Measurements from ENCODE around the gene NET1.
"Not testable (repeated sequence)": the region's sequence is repeated elsewhere in the genome, so short reads cannot be mapped to it uniquely, and the experiment has no call there.

Gene NET1

DNA sequence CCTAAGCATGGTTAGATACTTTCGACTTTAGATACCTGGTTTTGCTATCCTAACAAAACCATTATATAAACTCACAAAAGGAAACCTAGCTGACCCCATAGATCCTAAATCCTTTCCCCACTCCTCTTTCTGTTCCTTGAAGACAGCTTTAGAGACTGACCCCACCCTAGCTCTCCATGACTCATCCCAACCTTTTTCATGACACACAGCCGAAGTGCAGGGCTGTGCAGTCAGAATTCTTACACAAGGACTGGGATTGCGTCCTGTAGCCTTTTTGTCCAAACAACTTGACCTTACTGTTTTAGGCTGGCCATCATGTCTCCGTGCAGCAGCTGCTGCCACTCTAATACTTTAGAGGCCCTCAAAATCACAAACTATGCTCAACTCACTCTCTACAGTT lies 62.3 kb downstream of the NET1 start:
- H3K36me3 ChIP-seq (ENCODE audit: control insufficient read depth, insufficient read depth, low read length); DNase-seq (ENCODE audit: low read depth, low spot score); H3K4me3 ChIP-seq (ENCODE audit: low read length); H3K27ac ChIP-seq (ENCODE audit: low read length); H3K4me1 ChIP-seq (ENCODE audit: control insufficient read depth, insufficient read depth, low read length); H3K27me3 ChIP-seq (ENCODE audit: control insufficient read depth, insufficient read depth, low read length); H3K9me3 ChIP-seq (ENCODE audit: control insufficient read depth, insufficient read depth, low read length): not testable (repeated sequence)
- no CpG with 5 or more reads among the region's 4 CpGs for WGBS (ENCODE audit: insufficient coverage, insufficient read length)

DNA sequence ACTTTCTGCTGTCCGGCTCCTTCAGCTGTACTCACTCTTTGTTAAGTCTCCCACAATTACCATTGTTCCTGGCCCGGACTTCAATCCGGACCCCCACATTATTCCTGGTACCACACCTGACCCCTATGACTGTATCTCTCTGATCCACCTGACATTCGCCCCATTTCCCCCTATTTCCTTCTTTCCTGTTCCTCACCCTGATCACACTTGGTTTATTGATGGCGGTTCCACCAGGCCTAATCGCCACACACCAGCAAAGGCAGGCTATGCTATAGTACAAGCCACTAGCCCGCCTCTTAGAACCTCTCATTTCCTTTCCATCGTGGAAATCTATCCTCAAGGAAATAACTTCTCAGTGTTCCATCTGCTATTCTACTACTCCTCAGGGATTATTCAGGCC lies 62.7 kb downstream of the NET1 start:
- not testable (repeated sequence) for H3K36me3 ChIP-seq (ENCODE audit: control insufficient read depth, insufficient read depth, low read length); H3K27me3 ChIP-seq (ENCODE audit: control insufficient read depth, insufficient read depth, low read length); H3K27ac ChIP-seq (ENCODE audit: low read length); H3K9me3 ChIP-seq (ENCODE audit: control insufficient read depth, insufficient read depth, low read length); H3K4me1 ChIP-seq (ENCODE audit: control insufficient read depth, insufficient read depth, low read length); H3K4me3 ChIP-seq (ENCODE audit: low read length); DNase-seq (ENCODE audit: low read depth, low spot score)
- WGBS (ENCODE audit: insufficient coverage, insufficient read length), result no CpG with 5 or more reads among the region's 8 CpGs

DNA sequence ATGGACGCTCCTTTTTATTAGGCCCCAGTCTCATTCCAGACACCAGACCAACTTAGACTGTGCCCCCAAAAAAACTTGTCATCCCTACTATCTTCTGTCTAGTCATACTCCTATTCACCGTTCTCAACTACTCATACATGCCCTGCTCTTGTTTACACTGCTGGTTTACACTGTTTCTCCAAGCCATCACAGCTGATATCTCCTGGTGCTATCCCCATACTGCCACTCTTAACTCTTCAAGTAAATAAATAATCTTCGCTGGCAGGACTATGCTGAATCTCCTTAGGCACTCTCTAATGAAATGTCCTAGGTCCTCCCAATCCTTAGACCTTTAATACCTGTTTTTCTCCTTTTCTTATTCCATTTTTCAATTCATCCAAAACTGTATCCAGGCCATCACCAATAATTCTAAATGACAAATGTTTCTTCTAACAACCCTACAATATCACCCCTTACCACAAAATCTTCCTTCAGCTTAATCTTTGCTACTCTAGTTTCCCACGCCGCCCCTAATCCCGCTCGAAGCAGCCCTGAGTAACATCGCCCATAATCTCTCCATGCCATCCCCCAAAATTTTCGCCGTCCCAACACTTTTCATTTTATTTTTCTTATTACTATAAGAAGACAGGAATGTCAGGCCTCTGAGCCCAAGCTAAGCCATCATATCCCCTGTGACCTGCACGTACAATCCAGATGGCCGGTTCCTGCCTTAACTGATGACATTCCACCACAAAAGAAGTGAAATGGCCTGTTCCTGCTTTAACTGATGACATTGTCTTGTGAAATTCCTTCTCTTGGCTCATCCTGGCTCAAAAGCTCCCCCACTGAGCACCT lies 63.8 kb downstream of the NET1 start:
- H3K9me3 ChIP-seq (ENCODE audit: control insufficient read depth, insufficient read depth, low read length); H3K4me3 ChIP-seq (ENCODE audit: low read length); H3K27ac ChIP-seq (ENCODE audit: low read length); H3K4me1 ChIP-seq (ENCODE audit: control insufficient read depth, insufficient read depth, low read length); DNase-seq (ENCODE audit: low read depth, low spot score); H3K36me3 ChIP-seq (ENCODE audit: control insufficient read depth, insufficient read depth, low read length); H3K27me3 ChIP-seq (ENCODE audit: control insufficient read depth, insufficient read depth, low read length): not testable (repeated sequence)
- WGBS (ENCODE audit: insufficient coverage, insufficient read length), result no CpG with 5 or more reads among the region's 12 CpGs

DNA sequence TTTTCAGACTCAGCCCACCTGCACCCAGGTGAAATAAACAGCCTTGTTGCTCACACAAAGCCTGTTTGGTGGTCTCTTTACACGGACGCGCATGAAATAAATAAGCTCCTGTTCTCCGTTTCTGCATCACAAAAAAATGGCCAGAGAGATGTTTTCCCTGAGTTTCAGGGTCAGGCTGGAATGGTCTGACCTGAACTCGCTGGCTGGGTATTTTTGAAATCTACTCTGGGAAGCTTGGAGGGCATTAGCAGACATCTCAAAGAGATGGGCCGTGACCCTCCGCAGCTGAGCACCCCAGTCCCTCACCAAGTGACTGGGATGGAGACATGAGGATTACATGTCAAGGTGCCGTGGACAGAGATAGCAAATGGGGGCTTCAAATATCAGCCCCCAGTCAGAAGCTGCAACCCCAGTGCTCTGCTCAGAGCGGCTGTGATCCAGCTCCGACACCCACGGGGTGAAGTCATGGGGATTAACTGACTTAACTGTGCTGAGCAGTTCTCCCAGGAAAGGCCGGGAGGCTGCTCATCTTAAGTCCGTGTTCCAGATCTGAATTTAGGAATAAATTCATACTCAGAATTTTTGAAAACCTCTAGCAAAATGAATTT lies 64.7 kb downstream of the NET1 start:
- Histone ChIP-seq H3K4me1 (ENCODE audit: control insufficient read depth, insufficient read depth, low read length) (peaks cover 4% of the 10 kb centered on the region), H3K4me3 (ENCODE audit: low read length) (no peak overlapping the region), H3K27me3 (ENCODE audit: control insufficient read depth, insufficient read depth, low read length) (no peaks in the 10 kb centered on the region), H3K27ac (ENCODE audit: low read length) (no peak overlapping the region), H3K9me3 (ENCODE audit: control insufficient read depth, insufficient read depth, low read length) (no peaks in the 10 kb centered on the region), H3K36me3 (ENCODE audit: control insufficient read depth, insufficient read depth, low read length) (no peaks in the 10 kb centered on the region)
- DNase-seq (ENCODE audit: low read depth, low spot score), result no peak
- no CpG with 5 or more reads among the region's 13 CpGs for WGBS (ENCODE audit: insufficient coverage, insufficient read length)

DNA sequence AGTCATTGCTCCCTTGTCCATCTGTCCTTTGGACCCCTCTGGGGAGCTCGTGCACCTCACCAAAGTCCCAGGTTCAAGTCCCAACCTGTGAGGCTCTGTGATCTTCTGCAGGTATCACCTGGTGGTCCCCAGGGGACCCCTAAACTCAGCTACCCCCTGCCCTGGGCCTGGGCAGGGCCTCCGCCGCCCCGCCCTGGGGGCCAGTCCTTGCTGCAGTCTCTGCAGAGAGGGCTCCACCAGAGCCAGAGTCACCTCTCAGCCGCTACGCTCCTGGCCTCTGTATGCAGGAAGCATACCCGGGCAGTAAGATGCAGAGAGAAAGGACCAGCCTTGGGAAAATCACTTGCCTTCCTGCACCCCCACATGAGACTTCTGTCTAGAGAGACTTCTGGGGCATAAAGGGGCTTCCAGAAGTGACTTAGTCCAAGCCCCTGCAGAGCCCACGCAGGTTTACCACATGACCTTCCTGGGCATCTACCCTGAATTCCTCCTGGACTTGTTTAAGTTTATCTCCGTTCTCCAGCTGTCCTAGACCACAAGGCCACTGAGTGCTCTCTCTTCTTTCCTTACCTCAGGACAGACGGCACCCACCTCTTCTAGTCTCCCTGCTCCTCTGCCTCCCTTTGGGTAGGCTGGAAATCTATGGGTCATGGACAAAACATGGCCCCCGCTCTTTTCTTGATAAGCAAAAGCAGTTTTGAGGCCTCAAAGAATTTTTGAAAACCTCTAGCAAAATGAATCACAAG lies 65.8 kb downstream of the NET1 start:
- Histone ChIP-seq H3K4me3 (ENCODE audit: low read length) (no peak overlapping the region), H3K9me3 (ENCODE audit: control insufficient read depth, insufficient read depth, low read length) (no peaks in the 10 kb centered on the region), H3K4me1 (ENCODE audit: control insufficient read depth, insufficient read depth, low read length) (peaks cover 4% of the 10 kb centered on the region), H3K27me3 (ENCODE audit: control insufficient read depth, insufficient read depth, low read length) (no peaks in the 10 kb centered on the region), H3K36me3 (ENCODE audit: control insufficient read depth, insufficient read depth, low read length) (no peaks in the 10 kb centered on the region), H3K27ac (ENCODE audit: low read length) (no peak overlapping the region)
- WGBS (ENCODE audit: insufficient coverage, insufficient read length), result no CpG with 5 or more reads among the region's 11 CpGs
- no peak for DNase-seq (ENCODE audit: low read depth, low spot score)

DNA sequence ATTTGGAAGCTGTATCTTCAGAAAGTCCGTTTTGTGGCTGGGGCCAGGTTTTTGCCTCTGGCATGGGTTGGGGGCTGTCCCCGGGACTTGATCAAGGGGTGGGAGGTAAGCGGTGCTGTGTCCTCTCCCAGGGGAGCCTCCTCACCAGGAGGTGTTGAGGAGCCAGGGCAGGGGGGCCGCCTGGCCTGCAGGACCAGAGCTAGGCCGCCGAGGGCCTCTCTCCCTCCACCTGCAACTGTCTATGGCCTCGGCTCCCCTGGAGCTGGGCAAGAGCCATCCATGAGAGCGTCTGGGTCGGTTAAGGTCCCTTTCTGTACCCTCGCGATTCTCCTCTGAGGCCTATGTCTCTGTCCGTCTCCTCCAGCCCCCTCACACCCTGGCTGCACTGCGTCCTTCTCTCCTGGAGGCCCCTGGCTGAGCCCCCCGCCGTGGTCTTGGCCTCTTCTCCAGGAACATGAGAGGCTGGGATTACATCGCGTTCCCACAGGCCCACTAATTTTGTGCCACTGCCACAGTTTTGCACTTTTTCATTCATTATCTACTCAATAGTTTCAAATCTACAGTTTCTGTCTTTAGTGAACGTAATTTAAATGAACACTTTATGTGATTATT lies 66.4 kb downstream of the NET1 start:
- Histone ChIP-seq H3K27me3 (ENCODE audit: control insufficient read depth, insufficient read depth, low read length) (no peaks in the 10 kb centered on the region), H3K4me3 (ENCODE audit: low read length) (no peak overlapping the region), H3K4me1 (ENCODE audit: control insufficient read depth, insufficient read depth, low read length) (peaks cover 4% of the 10 kb centered on the region), H3K27ac (ENCODE audit: low read length) (no peak overlapping the region), H3K9me3 (ENCODE audit: control insufficient read depth, insufficient read depth, low read length) (no peaks in the 10 kb centered on the region), H3K36me3 (ENCODE audit: control insufficient read depth, insufficient read depth, low read length) (no peaks in the 10 kb centered on the region)
- no peak for DNase-seq (ENCODE audit: low read depth, low spot score)
- no CpG with 5 or more reads among the region's 18 CpGs for WGBS (ENCODE audit: insufficient coverage, insufficient read length)

DNA sequence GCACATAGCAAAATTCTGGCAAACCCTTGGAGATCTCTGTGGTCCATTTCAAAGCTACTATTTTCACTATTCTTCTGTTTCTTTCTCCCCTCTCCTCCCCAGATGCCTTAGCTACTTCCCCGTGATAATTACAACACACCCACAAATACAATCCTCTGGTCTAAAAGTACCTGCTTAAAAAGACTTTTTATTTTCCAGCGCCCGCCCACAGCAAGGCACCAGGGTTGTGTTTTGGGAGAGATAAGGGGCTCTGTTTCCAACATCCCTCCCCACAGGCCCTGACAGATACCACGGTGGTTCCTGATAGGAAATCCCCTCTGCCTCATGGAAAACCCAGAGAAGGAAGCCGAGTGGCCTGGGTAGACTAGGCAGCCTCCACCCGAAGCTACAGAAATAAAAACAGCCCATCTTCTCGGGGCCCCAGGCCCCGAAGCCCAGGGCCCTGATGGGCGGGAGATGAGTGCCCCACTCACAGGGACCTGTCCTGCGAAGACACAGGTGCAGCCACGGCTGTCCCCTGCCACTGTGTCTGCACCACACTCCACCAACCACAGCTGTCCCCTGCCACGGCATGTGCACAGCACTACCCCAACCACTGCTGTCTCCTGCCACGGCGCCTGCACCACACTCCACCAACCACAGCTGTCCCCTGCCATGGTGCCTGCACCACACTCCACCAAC lies 67.3 kb downstream of the NET1 start:
- no peak overlapping the region for H3K27ac ChIP-seq (ENCODE audit: low read length)
- peaks cover 4% of the 10 kb centered on the region for H3K4me1 ChIP-seq (ENCODE audit: control insufficient read depth, insufficient read depth, low read length)
- no peaks in the 10 kb centered on the region for H3K9me3 ChIP-seq (ENCODE audit: control insufficient read depth, insufficient read depth, low read length)
- H3K27me3 ChIP-seq (ENCODE audit: control insufficient read depth, insufficient read depth, low read length), result no peaks in the 10 kb centered on the region
- H3K36me3 ChIP-seq (ENCODE audit: control insufficient read depth, insufficient read depth, low read length), result no peaks in the 10 kb centered on the region
- WGBS (ENCODE audit: insufficient coverage, insufficient read length), result no CpG with 5 or more reads among the region's 14 CpGs
- DNase-seq (ENCODE audit: low read depth, low spot score), result no peak
- H3K4me3 ChIP-seq (ENCODE audit: low read length), result no peak overlapping the region

DNA sequence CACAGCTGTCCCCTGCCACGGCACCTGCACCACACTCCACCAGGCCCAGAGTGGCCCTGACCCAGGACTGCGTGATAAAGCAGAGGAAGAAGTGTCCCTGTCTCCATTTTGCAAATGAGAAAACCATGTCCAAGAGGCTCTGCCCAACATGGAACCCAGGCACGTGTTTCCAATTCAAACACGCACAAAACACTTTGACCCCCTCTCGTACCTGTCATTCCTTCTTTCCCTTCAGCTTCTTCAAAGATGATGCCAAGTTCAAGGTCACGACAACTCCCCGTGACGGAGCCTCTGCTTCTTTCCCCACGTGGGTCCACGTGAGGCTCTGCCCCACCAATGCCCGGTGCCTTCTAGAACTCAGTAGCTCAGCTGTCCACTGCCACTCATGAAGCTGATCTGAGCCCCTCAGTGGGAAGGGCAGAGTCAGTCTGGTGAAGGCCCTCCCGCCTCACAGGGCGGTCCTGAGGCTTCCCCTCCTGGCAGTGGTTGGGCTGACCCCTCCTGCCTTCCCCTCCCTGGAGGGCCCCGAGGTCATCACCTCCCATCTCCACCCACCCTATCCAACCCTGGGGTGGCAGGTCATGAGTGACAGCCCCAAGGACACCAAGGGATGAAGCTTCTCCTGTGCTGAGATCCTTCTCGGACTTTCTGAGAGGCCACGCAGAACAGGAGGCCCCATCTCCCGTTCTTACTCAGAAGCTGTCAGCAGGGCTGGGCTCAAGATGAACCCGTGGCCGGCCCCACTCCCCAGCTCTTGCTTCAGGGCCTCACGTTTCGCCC lies 68.0 kb downstream of the NET1 start:
- no peaks in the 10 kb centered on the region for H3K27me3 ChIP-seq (ENCODE audit: control insufficient read depth, insufficient read depth, low read length)
- no peaks in the 10 kb centered on the region for H3K36me3 ChIP-seq (ENCODE audit: control insufficient read depth, insufficient read depth, low read length)
- no peak for DNase-seq (ENCODE audit: low read depth, low spot score)
- peaks cover 4% of the 10 kb centered on the region for H3K4me1 ChIP-seq (ENCODE audit: control insufficient read depth, insufficient read depth, low read length)
- WGBS (ENCODE audit: insufficient coverage, insufficient read length), result no CpG with 5 or more reads among the region's 21 CpGs
- no peak overlapping the region for H3K27ac ChIP-seq (ENCODE audit: low read length)
- no peaks in the 10 kb centered on the region for H3K9me3 ChIP-seq (ENCODE audit: control insufficient read depth, insufficient read depth, low read length)
- no peak overlapping the region for H3K4me3 ChIP-seq (ENCODE audit: low read length)

DNA sequence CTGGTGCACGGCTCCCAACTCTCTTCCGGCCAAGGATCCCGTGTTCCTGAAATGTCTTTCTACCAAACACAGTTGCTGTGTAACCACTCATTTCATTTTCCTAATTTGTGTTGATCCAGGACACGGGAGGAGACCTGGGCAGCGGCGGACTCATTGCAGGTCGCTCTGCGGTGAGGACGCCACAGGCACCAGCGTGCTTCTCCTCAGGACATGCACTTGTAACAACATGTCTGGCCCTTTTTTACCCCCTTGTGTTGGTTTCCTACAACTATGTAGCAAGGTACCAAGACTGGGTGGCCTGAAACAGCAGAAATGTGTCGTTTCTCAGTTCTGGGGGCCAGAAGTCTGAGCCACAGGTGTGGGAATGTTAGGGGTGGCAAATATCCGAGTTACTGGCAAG lies 68.8 kb downstream of the NET1 start:
- H3K9me3 ChIP-seq (ENCODE audit: control insufficient read depth, insufficient read depth, low read length), result no peaks in the 10 kb centered on the region
- no CpG with 5 or more reads among the region's 12 CpGs for WGBS (ENCODE audit: insufficient coverage, insufficient read length)

More for the DNA sequence above, 68.8 kb downstream of the NET1 start:
- DNase-seq (ENCODE audit: low read depth, low spot score), result no peak
- H3K36me3 ChIP-seq (ENCODE audit: control insufficient read depth, insufficient read depth, low read length), result no peaks in the 10 kb centered on the region
- H3K4me1 ChIP-seq (ENCODE audit: control insufficient read depth, insufficient read depth, low read length), result peaks cover 4% of the 10 kb centered on the region
- H3K27ac ChIP-seq (ENCODE audit: low read length), result no peak overlapping the region
- H3K4me3 ChIP-seq (ENCODE audit: low read length), result no peak overlapping the region
- H3K27me3 ChIP-seq (ENCODE audit: control insufficient read depth, insufficient read depth, low read length), result no peaks in the 10 kb centered on the region
